HUES64 (cell line): Measurements from ENCODE around the gene LBHD2.

Source experiments
- H3K27ac ChIP-seq: 2 replicates; pipeline ENCODE4 v1.7.0; 2013; ENCODE audit warnings: low read depth, low read length, inconsistent platforms
- H3K27me3 ChIP-seq: 2 replicates; pipeline ENCODE4 v1.6.1; 2013; ENCODE audit warnings: mild to moderate bottlenecking, low read length; ENCODE audit not compliant: insufficient read depth
- H3K36me3 ChIP-seq: 2 replicates; pipeline ENCODE4 v1.6.1; 2013; ENCODE audit warnings: mild to moderate bottlenecking, low read length; ENCODE audit not compliant: insufficient read depth
- H3K4me1 ChIP-seq: 2 replicates; pipeline ENCODE4 v1.6.1; 2013; ENCODE audit warnings: mild to moderate bottlenecking, low read length, moderate library complexity; ENCODE audit not compliant: insufficient read depth
- H3K4me3 ChIP-seq: 2 replicates; pipeline ENCODE4 v1.5.1; 2013; ENCODE audit warnings: mild to moderate bottlenecking, low read length, moderate library complexity
- H3K9ac ChIP-seq: 2 replicates; pipeline ENCODE4 v1.6.1; 2013; ENCODE audit warnings: mild to moderate bottlenecking, low read depth, low read length
- H3K9me3 ChIP-seq: 2 replicates; pipeline ENCODE4 v1.6.1; 2013; ENCODE audit warnings: low read depth, low read length; ENCODE audit not compliant: insufficient read depth
- WGBS: fragments of 150-250, 120-280 bp; methylation state at CpG from one replicate; pipeline ENCODE4 v1.1.7; 2013; ENCODE audit warnings: missing lambda C conversion rate; 5-methylcytosine and 5-hydroxymethylcytosine counted together

LBHD2 gene

DNA sequence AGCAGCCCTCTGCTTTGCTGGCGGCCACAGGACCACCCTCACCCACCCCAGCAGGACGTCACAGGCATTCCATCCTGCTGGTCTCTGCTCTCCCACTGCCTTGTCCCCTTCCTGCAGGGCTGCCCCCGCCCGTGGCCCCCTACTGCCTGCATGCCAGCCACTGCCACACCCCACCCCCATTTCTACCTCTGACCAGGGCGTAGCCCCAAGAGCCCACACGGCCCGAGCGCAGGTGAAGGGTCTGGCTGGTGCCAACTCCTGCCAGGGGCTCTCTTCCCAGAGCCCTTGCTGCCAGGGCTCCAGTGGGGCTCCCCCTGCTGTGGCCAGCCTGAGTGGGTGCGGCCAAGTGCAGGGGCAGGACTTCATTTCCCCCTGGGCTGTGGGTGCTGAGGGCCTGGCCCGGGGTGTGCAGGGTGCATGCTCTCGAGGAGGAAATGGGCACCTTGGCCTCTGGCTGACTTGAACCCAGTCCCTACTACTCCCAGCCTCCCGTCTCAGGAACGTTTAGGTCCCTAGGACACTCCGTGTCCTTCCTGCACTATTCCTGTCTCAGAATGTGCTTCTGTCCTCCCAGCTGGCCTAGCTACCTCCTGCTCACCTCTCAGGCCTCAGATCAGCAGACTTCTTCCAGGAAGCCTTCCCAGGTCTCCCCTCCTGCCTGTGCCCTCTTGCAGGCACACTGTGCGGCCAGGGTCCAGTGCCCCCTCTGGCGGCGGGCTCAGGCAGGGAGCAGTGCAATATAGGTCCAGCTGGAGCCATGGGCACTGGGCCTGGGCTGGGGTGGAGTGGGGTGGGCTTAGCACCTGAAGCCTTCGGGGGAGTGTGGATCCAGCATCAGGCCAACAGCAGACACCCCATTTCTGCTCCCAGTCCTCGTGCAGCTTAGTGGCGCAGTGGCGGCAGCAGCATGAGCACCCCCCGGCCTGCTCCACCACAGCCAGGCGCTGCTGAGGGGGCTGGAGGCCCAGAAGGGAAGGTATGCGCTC lies 1.4 kb downstream of the LBHD2 start:
- H3K9me3 ChIP-seq, result no peaks in the 10 kb centered on the region
- no peaks in the 10 kb centered on the region for H3K36me3 ChIP-seq
- peaks cover 50% of the 10 kb centered on the region for H3K27me3 ChIP-seq
- H3K4me3 ChIP-seq, result no peak overlapping the region
- no peak overlapping the region for H3K9ac ChIP-seq
- no peaks in the 10 kb centered on the region for H3K4me1 ChIP-seq
- 83% methylated on average over 24 of the region's 24 CpGs for WGBS
- H3K27ac ChIP-seq, result no peak overlapping the region

DNA sequence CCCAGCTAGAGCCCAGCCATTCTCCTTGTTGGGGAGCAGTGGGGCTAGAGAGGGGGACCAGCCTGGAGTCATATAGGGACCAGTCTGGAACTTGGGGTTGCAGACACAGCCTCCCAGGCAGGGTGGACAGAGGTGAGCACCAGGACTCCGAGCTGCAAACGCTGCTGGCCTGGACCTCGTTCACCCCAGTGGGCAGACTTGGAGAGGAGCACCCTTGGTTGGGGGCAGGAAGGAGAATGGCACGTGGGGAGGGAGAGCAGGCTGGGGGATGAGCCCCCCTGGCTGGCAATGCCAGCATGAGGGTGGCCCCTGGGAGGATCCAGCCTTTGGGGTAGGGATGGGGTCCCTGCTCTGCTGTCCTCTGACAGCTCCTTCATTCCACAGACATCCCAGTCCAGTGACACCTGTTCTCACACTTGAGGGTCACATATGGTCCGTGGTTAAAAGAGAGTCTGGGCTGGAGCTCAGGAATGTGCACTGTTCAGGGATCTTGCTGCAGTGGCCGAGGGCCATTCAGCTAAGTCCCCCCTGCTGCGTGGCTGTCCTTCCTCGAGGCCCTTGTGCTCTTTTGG lies 2.8 kb downstream of the LBHD2 start:
- Histone ChIP-seq H3K27me3 (peaks cover 49% of the 10 kb centered on the region), H3K36me3 (no peaks in the 10 kb centered on the region), H3K4me1 (no peaks in the 10 kb centered on the region), H3K9ac (no peak overlapping the region), H3K27ac (no peak overlapping the region), H3K4me3 (no peak overlapping the region), H3K9me3 (no peaks in the 10 kb centered on the region)
- WGBS, result 86% methylated on average over 8 of the region's 8 CpGs

DNA sequence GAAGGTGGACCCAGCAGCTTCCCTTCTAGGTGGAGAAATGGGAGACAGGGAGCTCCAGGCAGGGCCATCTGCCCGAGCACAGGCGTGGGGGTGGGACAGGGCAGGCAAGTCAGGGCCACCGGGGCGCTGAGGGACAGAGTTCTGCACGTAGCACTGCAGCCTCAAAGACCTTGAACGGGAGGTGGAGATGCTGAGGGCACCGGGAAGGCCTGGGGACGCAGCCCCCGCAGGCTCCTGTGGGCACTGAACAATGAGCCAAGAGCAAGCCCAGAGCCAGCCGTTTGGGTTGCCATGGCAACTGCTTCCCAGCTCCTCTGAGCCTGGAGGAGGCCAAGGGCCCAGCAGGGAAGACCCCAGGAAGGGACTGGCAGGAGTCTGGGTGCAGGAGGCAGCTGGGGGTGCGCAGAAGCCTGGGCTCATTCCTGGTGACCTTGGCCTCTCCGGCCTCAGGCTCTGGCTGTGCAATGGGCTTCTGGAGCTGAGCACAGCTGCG lies 3.4 kb downstream of the LBHD2 start:
- no peak overlapping the region for H3K4me3 ChIP-seq
- H3K9me3 ChIP-seq, result no peaks in the 10 kb centered on the region
- H3K9ac ChIP-seq, result no peak overlapping the region
- peaks cover 45% of the 10 kb centered on the region for H3K27me3 ChIP-seq
- H3K36me3 ChIP-seq, result no peaks in the 10 kb centered on the region
- no peak overlapping the region for H3K27ac ChIP-seq
- WGBS, result 68% methylated on average over 13 of the region's 13 CpGs
- no peaks in the 10 kb centered on the region for H3K4me1 ChIP-seq

DNA sequence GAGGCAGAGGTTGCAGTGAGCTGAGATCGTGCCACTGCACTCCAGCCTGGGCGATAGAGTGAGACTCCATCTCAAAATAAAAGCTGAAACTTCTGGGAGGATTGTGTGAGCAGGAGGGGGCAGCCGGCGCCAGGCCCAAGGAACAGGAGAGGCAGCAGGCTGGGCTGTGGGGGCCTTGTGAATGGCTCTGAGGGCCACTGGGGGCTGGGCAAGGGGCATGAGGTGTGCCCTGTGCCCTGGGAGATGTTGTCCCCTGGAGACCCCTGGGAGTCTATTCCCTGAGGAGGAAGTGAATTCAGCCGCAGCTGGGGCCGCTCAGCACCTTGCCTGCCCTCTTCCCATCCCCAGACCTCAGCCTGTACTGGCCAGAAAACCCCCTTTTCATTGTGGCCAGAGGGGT lies 4.9 kb downstream of the LBHD2 start:
- 93% methylated on average over 6 of the region's 6 CpGs for WGBS
- Histone ChIP-seq H3K4me1 (no peaks in the 10 kb centered on the region), H3K9ac (no peak overlapping the region), H3K4me3 (no peak overlapping the region), H3K27me3 (peaks cover 32% of the 10 kb centered on the region), H3K9me3 (no peaks in the 10 kb centered on the region), H3K27ac (no peak overlapping the region), H3K36me3 (no peaks in the 10 kb centered on the region)

DNA sequence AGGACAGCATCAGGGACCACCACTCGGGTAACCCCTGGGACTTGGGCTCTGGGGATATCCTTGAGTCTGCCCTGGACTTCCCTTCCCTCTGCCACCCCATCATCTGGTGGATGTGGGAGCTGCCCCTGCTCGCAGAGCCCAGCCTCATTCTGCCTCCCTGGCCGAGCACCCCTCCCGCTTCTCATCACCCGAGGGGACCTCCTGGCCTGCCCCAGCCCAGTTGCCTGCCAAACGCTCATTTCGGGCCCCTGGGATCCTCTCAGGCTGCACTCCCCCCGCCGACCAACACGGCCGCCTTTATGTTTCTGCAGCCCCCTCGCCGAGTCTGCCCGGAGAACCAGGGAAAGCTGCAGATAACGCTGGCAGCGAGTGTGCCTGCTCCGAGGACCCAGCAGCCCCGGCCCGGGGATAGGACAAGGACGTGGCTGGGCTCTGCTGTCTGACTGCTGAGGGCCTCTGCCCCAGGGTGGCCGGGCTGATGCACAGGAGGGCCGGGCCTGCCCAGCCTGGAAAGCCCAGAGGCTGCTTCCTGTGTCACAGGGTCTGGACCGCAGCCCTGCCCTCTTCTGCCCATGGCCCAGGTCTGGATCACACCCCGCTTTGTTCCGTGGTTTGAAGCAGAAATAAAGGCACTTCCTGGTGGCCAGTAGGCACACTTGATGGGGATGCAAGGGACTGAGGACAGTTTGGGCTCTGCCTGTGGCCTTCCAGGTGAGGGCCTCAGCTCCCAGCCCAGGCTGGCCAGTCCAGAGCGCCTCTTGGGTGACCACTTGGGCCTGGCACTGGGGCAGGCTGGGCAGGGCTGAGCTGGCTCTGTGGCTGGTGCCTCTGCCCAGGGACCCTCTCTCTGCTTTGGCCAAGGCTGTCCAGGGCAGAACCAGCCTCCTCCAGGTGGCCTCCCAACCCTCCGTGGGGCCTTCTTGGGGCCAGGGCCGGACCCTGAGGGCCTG lies 5.7 kb downstream of the LBHD2 start:
- Histone ChIP-seq H3K4me1 (no peaks in the 10 kb centered on the region), H3K9ac (no peak overlapping the region), H3K27ac (no peak overlapping the region), H3K27me3 (peaks cover 24% of the 10 kb centered on the region), H3K4me3 (no peak overlapping the region), H3K36me3 (no peaks in the 10 kb centered on the region), H3K9me3 (no peaks in the 10 kb centered on the region)
- 88% methylated on average over 28 of the region's 28 CpGs for WGBS

DNA sequence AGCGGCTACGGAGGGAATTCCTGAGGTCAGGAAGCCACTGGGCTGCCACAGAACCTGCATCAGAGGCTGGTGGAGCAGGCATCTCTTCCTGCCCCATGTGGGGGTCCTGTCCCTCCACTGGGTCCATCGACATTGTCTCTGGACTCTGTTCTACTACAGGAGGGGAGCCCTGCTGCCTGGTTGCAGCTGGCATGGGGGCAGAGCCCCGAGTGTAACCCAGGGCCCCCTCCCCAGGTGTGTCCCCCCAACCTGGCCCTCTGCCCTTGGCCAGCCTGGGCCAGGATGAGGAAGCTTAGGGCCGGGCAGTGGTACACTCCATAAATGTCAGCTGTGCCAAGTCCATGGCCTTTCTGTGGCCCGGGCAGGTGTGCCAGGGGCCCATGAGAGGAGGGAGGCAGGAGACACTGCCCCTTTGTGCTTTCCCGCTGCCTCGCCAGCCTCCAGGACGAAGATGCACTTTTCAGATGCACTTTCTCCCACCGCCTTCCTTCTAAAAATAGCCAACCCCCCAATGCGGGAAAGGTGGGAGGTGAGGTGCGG lies 6.5 kb downstream of the LBHD2 start:
- WGBS, result 89% methylated on average over 10 of the region's 12 CpGs
- H3K36me3 ChIP-seq, result no peaks in the 10 kb centered on the region
- no peaks in the 10 kb centered on the region for H3K4me1 ChIP-seq
- peak overlapping the region; percentile 56 for H3K4me3 ChIP-seq
- H3K9me3 ChIP-seq, result no peaks in the 10 kb centered on the region
- no peak overlapping the region for H3K9ac ChIP-seq
- no peak overlapping the region for H3K27ac ChIP-seq
- peaks cover 20% of the 10 kb centered on the region for H3K27me3 ChIP-seq

DNA sequence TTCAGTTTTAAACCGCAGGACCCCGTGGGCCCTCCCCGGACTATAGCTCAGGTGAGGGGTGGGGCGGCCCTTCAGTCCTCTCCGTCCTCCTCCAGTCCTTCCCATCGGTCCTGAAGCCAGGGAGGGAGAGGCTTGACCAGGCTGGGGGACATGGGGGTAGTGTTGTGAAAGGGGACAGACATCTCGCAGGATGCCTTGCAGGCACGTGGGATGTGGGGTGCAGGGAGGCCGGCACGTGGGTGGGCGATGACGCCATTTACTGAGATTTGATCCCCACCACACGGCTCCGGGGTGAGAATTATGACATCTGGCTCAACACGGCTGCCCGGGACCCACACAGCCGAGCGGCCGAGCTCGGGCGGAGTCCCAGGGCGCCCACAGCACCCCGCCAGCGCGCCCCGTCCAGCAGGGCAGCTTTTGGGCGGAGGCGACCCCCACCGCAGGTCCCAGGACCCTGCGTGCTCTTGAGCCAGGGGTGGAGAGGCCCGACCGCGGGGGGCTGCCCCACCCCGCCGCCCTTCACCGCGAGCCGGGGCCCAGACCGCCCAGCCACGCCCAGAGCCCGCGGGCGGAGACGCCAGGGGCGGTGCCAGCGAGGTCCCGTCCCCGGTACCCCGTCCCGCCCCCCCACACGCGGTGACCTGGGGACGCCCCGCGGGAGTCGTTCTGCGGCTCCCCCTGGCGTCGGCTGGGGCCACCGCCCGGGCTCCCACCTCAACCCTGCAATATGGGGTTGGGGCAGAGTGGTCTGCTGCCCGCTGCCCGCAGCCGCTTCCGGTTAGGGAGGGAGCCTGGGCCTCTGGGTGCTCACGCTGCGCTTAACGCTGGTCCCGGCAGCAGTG lies 7.3 kb downstream of the LBHD2 start:
- Histone ChIP-seq H3K4me3 (peak overlapping the region; percentile 56), H3K9ac (no peak overlapping the region)
- 11% methylated on average over 63 of the region's 69 CpGs for WGBS

DNA sequence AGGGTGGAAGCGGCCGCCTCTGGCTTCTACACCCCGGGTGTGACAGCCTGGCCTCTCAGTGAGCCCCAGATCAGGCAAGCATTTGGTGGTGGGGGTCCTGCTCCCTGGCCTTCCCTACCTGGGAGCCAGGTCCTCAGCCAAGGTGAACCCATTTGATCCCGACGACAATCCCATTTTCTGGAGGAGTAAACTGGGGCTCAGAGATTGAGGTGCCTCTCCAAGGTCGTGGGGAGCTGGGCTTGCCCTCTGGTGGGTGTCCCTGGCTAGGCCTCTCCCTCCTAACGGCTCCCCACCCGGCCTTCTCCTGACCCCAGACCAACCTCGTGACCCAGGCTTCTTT lies 7.8 kb downstream of the LBHD2 start:
- no peaks in the 10 kb centered on the region for H3K4me1 ChIP-seq
- peaks cover 20% of the 10 kb centered on the region for H3K27me3 ChIP-seq
- H3K4me3 ChIP-seq, result peak overlapping the region; percentile 56
- no peak overlapping the region for H3K9ac ChIP-seq
- H3K36me3 ChIP-seq, result no peaks in the 10 kb centered on the region
- H3K9me3 ChIP-seq, result no peaks in the 10 kb centered on the region
- 60% methylated on average over 9 of the region's 9 CpGs for WGBS
- no peak overlapping the region for H3K27ac ChIP-seq

More for the DNA sequence above, 7.3 kb downstream of the LBHD2 start:
- Histone ChIP-seq H3K27ac (no peak overlapping the region), H3K36me3 (no peaks in the 10 kb centered on the region), H3K27me3 (peaks cover 20% of the 10 kb centered on the region), H3K9me3 (no peaks in the 10 kb centered on the region), H3K4me1 (no peaks in the 10 kb centered on the region)

DNA sequence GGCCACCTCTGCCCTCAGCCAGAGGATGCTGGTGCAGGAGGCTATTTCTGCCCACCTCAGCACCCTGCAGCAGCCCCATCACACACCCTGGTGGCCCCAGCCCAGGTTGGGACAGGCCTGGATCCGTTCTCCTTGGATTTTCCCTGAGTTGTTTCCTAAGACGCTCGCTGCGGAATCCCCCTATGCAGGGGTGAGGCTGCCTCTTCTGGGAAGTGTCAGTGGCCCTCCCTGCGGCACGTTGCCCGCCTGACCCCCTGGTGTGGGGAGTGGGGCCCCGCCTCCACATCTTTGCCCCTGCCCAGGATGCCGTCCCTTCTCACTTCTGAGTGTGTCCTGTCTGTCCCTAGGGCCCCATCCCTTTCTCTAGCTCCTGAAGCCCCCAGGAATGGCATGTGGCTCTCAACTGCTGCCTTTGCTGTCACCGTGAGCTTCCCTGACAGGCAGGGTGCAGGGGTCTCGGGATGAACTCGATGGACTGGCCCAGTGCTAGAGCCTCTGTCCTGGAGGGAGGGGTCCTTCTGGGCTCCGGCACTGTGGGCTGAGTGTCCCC lies 9.9 kb downstream of the LBHD2 start:
- WGBS, result 60% methylated on average over 13 of the region's 13 CpGs
- no peaks in the 10 kb centered on the region for H3K36me3 ChIP-seq
- no peak overlapping the region for H3K27ac ChIP-seq
- H3K9me3 ChIP-seq, result no peaks in the 10 kb centered on the region
- H3K4me3 ChIP-seq, result no peak overlapping the region
- H3K27me3 ChIP-seq, result peaks cover 20% of the 10 kb centered on the region
- no peak overlapping the region for H3K9ac ChIP-seq
- H3K4me1 ChIP-seq, result peaks cover under 1% of the 10 kb centered on the region; the same call in 1 of the 2 replicates
